GM21526 (cell line): ENCODE measurements around the gene TCN2.
"Not testable (repeated sequence)": the region's sequence is repeated elsewhere in the genome, so short reads cannot be mapped to it uniquely, and the experiment has no call there.

Experiments
- ATAC-seq: cut with Tn5 transposase; IDR thresholded peaks from one replicate; pipeline ENCODE4 v1.9.1; 2021; ENCODE audit warnings: moderate library complexity; ENCODE audit not compliant: unreplicated experiment, low FRiP score

TCN2 gene

GRCh38 chr22:30607939-30608338 is 965 bp downstream of the TCN2 start:
- ATAC-seq, result no peak

GRCh38 chr22:30609260-30610185 is 2.5 kb downstream of the TCN2 start:
- no peak for ATAC-seq

GRCh38 chr22:30610299-30610698 is 3.3 kb downstream of the TCN2 start:
- ATAC-seq, result no peak

GRCh38 chr22:30611197-30611596 is 4.2 kb downstream of the TCN2 start:
- ATAC-seq, result no peak

GRCh38 chr22:30612789-30613188 is 5.8 kb downstream of the TCN2 start:
- ATAC-seq, result no peak

GRCh38 chr22:30614268-30614667 is 7.3 kb downstream of the TCN2 start:
- ATAC-seq, result no peak

- ATAC-seq, result no peak
Observed at GRCh38 chr22:30614879-30615278, 7.9 kb downstream of the TCN2 start.

GRCh38 chr22:30615543-30615954 is 8.6 kb downstream of the TCN2 start:
- no peak for ATAC-seq

- no peak for ATAC-seq
Observed at GRCh38 chr22:30617819-30618218, 10.8 kb downstream of the TCN2 start.

- ATAC-seq, result not testable (repeated sequence)
Observed at GRCh38 chr22:30619909-30620308, 12.9 kb downstream of the TCN2 start.

GRCh38 chr22:30626413-30626812 is 19.4 kb downstream of the TCN2 start:
- ATAC-seq, result no peak

- no peak for ATAC-seq
Observed at GRCh38 chr22:30627471-30627870, 20.5 kb downstream of the TCN2 start.

- ATAC-seq, result no peak
Observed at GRCh38 chr22:30628491-30628890, 21.5 kb downstream of the TCN2 start.

GRCh38 chr22:30631469-30631868 is 24.5 kb downstream of the TCN2 start:
- ATAC-seq, result not testable (repeated sequence)

- peak; percentile 44 for ATAC-seq
Observed at GRCh38 chr22:30634471-30635233, 27.7 kb downstream of the TCN2 start.

- peak; percentile 62 for ATAC-seq
Observed at GRCh38 chr22:30635273-30636225, 28.6 kb downstream of the TCN2 start, which contains the start of gene SLC35E4. SLC35E4 (plus strand) TSS chr22:30635781; CDS start chr22:30636451, 670 bp downstream.

GRCh38 chr22:30636226-30637077 is 29.5 kb downstream of the TCN2 start:
- ATAC-seq, result no peak

GRCh38 chr22:30637701-30638114 is 30.7 kb downstream of the TCN2 start:
- ATAC-seq, result no peak

GRCh38 chr22:30640361-30640760 is 33.4 kb downstream of the TCN2 start:
- no peak for ATAC-seq
